T-helper 22 cell (primary cell): ENCODE results near the gene REXO1.

Source experiments
- DNase-seq: peaks from one replicate; pipeline ENCODE4 v3.0.0-alpha.2; 2020; ENCODE audit warnings: low read depth

REXO1 gene

GRCh38 chr19:1847684-1848398 lies 442 bp downstream of the REXO1 start:
- no peak for DNase-seq

DNA sequence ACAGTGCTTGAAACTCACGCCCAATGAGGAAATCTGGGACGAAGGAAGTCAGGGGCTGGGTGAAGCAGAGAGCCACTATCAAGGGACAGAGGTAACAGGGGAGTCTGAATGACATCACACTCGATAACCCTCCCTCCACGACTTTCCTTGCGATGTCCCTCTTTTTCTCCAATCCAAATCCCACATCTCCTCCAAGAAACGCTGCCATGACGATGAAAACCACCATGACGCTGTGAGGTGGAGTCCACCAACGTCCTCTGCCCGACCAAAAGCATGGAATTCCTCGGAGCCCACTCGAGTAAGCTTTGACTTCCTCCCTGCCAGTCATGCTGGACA lies 967 bp downstream of the REXO1 start:
- no peak for DNase-seq

- DNase-seq = no peak
Observed at GRCh38 chr19:1846517-1847204, 1.6 kb downstream of the REXO1 start.

DNA sequence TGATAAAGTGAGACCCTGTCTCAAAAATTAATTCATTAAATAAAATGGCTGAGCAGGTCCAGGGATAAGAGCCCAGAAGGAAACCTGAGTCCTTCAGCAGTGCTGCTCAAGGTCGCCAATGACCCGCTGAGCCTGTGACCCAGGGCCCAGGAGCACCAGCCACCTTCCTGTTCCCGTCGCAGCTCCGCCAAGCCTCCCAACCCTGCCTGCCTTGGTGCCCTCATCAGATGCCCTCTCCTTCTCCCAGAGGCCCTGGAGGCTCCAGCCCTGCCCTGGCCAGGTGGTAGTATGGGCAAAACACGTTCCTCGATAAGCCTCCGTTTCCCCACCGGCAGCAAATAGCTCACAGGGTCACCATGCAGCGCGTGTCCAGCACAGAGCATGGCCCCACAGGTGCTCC lies 2.6 kb downstream of the REXO1 start:
- no peak for DNase-seq

DNA sequence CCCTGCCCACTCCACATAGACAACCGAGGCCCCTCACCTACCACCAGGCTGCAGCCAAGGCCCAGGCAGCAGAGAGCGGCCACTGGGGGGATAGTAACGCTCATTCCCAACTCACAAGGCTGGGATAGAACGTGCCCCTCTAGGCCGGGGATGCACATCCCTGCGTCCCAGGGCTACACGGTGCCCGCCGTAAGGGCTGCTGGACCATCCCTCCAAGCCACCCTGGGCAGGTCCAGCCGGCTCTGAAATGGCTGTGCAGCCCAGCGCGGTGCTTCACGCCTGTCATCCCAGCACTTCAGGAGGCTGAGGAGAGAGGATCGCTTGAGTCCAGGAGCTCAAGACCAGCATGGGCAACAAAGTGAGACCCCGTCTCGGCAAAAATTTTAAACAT lies 3.2 kb downstream of the REXO1 start:
- DNase-seq = no peak

DNA sequence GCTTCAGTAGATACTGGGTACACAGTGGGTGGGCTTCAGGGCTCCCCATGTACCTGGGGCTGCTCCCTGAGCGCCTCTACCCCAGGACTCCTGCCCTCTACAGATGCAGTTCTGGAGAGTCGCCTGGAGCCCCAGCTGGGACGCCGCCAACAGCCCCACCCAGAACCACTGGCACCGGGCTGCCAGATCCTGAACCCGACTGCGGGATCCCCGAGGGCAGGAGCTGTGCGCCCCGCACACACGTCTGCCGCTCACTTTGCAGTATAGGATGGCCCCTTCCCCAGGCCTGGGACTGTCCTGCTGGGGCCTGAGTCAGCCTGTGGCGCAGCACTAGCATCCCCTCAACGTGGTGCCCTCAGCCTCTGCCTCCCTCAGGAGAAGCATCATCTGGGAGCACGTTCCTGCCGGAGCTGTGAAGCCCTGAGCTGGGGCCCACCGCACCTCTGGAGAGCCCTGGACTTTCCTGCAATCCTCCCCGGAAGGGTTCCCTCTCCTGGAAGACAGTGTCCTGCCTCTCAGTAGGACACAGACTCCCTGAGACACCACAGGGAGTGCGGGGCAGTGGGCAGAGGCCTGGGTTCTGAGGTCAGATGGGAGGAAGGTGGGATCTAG lies 3.7 kb downstream of the REXO1 start:
- DNase-seq = no peak

DNA sequence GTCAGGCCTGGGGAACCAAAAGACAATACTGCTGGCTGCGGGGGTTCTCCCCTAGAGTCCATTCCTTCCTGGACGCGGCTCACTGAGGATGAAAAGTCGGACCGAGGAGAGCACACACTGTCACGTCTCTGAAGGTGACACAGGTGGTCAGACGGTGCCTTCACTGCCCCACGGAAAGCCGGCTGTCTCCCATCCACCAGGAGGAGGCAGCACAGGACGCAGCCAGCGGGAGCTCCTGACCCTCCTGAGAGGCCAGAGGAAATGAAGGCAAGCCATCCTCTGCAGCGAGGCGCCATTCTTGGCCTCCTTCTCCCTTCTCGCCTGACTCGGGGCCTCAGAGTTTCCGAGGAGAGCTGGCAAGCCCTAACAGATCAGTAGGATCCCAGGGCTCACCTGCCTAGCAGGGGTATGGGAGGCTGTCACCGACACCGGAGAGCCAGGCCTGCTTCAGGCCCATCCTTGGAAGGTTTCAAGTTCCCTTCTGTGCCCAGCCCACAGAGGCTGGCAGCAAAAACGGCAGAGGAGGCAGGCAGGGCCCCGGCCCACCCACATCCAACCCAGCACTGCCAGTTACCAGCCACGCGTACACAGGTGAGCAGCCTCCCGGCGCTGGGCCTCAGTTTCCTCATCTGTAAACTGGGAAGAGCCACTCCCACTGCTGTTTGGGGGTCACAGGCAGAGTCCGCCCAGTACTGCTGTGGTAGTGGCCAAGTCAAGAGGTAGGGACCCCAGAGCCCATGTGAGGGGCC lies 4.5 kb downstream of the REXO1 start:
- no peak for DNase-seq

GRCh38 chr19:1843116-1843515 lies 5.2 kb downstream of the REXO1 start:
- DNase-seq = no peak

DNA sequence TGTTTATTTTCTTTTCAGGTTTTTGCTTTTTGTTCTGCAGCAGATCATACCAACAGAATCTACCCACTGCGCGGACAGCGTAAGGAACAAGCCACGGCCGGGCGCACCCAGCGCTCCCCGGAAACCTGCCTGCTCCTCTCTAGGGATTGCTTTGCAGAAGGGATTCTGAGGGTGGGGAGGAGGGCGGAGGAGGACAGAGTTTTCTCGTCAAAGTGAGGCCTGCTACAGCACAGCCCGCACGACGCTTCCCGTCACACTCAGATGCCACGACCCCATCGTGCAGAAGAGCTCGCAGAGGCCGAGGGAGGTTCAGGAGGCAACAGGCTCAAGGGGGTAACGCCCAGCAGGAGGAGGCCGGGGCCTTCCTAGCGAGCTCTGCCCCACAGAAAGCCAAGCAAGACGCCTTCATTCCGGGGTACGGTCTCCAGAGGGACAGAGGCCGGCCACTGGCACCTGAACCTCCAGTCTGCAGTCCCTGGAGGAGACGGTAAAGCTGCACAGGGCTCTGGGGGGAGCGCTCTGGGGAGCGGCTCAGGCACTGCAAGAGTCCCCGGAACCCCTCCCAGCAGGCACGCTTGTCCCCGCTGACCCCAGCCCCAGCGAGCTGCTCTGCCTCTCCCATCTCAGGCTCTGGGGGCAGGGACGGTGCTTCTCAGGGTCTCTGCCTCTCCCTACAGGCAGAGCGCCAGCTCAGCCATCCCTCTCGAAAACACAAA lies 6.9 kb downstream of the REXO1 start:
- no peak for DNase-seq

DNA sequence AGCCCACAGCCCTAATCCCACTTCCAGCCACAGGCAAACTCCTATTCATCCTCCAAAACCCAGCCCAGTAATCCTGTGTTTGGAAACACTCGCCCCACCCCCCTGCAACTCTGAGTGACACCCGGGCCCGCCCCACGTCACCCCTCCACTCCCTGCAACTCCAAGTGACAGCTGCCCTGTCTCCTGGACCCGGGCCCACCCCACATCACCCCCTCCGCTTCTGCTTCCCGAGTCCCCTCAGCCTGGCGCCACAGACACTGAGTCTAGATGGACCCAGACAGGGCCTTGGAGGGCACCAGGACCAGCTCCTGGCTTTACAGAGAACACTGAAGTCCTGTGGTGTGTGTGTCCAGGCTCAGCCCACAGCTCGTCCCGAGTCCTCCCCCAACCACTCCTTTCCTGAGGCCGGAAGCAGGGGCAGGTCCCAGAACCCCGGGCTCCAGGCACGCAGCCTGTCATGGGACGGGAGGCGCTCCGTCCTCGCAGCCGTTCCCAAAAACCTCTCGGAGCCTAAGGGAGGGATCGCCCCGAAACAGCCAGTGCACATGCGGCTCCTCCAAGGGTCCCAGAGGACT lies 7.7 kb downstream of the REXO1 start:
- no peak for DNase-seq

DNA sequence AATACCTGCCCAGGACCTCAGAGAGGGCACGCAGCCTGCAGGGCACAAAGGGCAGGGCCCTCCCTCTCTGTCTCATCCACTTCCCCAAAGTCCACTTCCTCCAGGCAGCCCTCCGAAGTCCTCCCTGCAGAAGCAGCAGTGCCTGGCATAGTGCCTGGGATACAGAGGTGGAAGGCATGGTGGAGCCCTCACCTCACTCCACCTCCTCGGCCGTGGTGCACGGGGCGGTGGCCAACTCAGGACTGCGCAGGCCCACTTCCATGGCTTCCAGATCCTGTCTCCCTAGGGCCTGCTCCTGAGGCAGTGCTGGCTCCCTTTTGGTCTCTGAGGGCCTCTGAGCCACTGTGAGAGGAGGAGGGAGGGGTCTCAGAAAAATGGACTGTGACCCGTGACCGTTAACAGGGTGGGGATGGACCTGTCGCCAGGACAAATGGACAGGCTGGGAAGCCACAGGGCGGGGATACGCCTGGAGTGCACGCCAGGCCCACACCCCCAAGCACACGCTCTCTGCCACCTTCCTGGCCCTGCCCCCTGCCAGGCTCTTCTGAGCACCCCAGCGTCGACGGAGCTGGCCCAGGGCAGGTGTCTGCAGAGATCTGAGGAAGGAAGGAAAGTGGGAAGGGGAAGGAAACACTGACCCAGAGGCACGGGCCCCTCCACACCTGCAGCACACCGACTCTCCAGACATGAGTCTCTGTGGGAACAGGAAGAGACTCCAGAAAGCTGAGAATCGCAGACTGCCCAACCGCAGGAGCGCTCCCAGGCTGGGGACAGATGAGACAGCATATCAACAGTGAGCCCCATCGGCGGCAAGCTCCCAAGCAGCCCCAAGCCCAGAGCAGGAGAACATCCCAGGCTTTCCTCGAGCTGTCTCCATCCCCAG lies 8.4 kb downstream of the REXO1 start:
- DNase-seq = no peak

DNA sequence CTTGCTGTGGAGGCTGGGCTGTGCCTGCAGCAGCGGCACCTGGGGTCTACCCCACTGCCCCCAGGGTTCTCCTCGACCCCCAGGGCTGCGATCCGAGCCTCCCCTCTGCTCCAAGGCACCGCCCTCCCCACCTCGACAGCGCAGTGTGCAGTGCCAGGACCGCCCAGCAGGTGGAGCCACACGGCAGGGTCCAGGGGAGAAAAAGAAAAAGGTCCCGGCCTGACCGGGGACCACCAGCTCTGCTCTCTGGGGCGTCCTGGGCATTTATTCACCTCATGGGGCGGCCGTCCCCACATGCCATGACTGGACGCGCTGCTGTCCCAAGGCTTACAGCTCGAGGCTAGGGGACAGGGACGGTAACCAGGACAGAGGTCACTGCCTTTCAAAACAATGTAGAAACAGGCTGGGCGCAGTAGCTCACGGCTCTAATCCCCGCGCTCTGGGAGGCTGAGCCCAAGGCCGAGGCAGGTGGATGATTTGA lies 10.6 kb downstream of the REXO1 start:
- DNase-seq = no peak

DNA sequence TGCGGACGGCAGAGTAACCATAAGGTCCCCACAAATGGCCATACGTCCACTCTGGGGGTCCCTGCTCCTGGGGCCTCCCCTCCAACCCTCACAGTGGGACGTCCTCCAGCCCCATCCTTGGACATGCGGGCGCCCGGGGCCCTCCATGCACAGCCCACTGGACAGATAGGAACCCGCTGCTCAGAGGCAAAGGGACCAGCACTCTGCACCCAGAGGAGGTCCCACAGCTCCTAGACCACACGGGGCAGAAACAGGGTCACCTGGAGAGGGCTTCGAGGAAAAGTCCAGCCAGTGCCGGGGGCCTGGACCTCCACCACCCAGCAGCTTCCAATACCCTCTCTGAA lies 11.1 kb downstream of the REXO1 start:
- DNase-seq = no peak

- DNase-seq = no peak
Observed at GRCh38 chr19:1836458-1837221, 11.6 kb downstream of the REXO1 start.

DNA sequence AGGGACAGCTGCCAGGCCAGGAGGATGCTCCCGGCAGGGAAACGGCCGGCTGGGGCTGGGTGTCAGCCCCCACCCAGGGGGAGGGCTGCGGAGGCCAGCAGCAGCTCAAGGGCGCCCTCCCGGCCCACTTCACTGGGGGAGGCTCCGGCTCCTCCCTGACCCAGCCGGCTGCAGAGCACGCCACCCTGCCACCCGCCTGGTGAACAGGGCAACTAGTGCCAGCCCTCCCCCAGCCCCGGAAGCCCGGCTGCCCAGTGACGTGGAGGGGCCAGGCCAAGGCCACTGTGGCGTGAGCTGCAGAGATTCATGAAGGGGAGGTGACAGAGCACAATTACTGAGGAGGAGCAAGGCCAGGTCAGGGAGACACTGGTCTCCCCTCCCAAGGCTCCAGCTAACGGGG lies 14.7 kb downstream of the REXO1 start:
- no peak for DNase-seq

- no peak for DNase-seq
Observed at GRCh38 chr19:1832046-1832663, 16.1 kb downstream of the REXO1 start.

GRCh38 chr19:1830978-1831377 lies 17.3 kb downstream of the REXO1 start:
- DNase-seq = no peak

GRCh38 chr19:1830568-1830967 lies 17.7 kb downstream of the REXO1 start:
- DNase-seq = no peak

DNA sequence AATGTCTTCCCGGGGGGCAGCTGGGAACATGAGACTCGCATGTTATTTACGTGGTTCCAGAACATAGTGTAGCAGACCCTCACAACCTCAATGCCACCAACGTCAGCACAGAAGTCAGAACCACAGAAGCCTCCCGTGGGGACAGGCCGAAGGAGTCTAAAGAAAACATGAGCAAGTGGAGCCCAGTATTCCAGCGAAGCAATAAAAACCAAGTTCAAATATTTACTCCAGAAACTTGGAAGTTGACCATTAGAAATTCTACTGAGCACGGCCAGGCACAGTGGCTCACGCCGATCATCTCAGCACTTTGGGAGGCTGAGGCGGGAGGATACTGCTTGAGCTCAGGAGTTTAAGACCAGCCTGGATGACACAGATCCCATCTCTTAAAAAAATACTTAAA lies 18.3 kb downstream of the REXO1 start:
- DNase-seq = no peak
